GM19463 (cell line): ENCODE measurements around the gene TUBA3E.
"Not testable (repeated sequence)": the region's sequence is repeated elsewhere in the genome, so short reads cannot be mapped to it uniquely, and the experiment has no call there.

Source experiments
- ATAC-seq: cut with Tn5 transposase; IDR thresholded peaks from one replicate; pipeline ENCODE4 v1.9.1; 2021; ENCODE audit warnings: mild to moderate bottlenecking, moderate library complexity; ENCODE audit not compliant: unreplicated experiment

Gene TUBA3E

GRCh38 chr2:130165293-130166016 lies 32.8 kb downstream of the TUBA3E start:
- ATAC-seq, result no peak

GRCh38 chr2:130162968-130163367 lies 35.3 kb downstream of the TUBA3E start:
- no peak for ATAC-seq

GRCh38 chr2:130162486-130162885 lies 35.8 kb downstream of the TUBA3E start:
- not testable (repeated sequence) for ATAC-seq

GRCh38 chr2:130160838-130161705 lies 37.2 kb downstream of the TUBA3E start:
- ATAC-seq, result not testable (repeated sequence)

- ATAC-seq, result no peak
These were observed 38.1 kb downstream of the TUBA3E start for GRCh38 chr2:130160131-130160530.

- ATAC-seq, result not testable (repeated sequence)
These were observed 38.9 kb downstream of the TUBA3E start for GRCh38 chr2:130159376-130159775.

DNA sequence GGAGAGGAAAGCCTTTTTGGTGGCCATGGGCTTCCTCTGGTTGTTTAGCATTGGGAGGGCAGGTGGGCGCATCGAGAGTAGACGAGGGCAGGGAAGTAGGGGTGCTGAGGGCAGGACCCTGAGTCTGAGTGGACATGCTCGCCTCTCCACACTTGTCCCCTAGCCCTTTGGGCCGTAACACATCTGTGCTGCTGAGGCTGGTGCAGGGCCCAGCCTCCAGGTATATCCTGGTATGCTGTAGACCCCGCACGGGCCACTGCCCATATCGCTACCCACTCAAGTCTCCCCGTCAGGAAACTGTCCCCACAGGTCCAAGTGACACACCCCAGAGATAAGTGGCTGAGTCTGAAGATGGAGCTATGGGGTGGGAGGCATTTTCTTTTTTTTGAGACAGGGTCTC lies 39.6 kb downstream of the TUBA3E start:
- no peak for ATAC-seq

- peak; percentile 80 for ATAC-seq
These were observed 40.3 kb downstream of the TUBA3E start for GRCh38 chr2:130157825-130158514.

GRCh38 chr2:130157354-130157753 lies 40.9 kb downstream of the TUBA3E start:
- peak; percentile 38 for ATAC-seq

GRCh38 chr2:130156624-130157004 lies 41.6 kb downstream of the TUBA3E start:
- ATAC-seq, result no peak

- not testable (repeated sequence) for ATAC-seq
These were observed 42.1 kb downstream of the TUBA3E start for GRCh38 chr2:130155956-130156623.

- no peak for ATAC-seq
These were observed 43.2 kb downstream of the TUBA3E start for GRCh38 chr2:130154773-130155765.

DNA sequence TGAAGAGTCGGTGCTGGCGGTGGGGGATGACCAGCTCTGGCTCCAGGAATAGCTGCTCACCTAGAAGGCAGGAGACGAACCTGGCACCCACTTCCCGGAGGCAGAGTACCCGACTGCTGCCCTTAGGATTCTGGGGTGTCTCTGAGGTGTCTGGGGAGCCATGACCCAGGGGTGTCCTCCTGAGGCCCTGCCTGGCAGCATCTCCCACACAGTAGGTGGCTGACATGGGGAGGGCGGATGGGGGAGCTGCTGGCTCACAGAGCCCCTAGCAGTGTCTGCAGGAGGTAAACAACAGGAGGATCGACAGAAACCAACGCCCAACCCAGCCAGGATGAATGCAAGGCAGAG lies 43.8 kb downstream of the TUBA3E start:
- not testable (repeated sequence) for ATAC-seq

DNA sequence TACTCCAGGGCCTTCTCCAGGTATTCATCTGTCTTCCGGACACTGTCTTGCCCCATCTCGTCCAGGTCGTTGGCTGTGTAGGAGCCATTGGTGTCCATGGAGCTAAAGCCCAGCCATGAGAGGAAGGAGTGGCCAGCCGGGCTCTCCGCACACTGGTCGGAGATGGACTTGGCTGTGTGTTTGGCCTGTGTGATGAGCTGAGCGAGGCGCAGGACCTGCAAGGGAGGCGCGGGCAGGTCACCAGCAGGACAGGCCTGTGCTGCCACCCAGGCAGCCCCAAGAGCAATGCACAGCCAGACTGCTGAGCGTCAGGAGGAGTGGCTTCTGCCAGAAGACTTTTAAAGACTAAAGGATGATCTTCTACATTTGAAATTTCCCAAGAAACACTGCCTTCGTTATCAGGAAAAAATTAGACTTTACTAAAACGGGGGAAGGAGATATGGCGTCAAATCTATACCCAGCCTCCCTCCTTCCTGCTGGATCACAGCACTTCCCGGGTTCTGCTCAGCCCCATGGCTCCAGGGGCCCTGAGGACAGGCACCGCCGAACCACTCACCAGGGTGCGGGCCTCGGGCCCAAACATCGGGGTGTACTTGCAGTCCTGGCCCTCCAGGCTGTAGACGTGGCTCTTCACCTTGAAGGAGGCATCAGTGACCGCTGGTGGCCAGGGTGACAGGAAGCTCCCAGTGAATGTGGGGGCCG lies 44.4 kb downstream of the TUBA3E start:
- not testable (repeated sequence) for ATAC-seq

GRCh38 chr2:130152816-130153595 lies 45.2 kb downstream of the TUBA3E start:
- no peak for ATAC-seq

DNA sequence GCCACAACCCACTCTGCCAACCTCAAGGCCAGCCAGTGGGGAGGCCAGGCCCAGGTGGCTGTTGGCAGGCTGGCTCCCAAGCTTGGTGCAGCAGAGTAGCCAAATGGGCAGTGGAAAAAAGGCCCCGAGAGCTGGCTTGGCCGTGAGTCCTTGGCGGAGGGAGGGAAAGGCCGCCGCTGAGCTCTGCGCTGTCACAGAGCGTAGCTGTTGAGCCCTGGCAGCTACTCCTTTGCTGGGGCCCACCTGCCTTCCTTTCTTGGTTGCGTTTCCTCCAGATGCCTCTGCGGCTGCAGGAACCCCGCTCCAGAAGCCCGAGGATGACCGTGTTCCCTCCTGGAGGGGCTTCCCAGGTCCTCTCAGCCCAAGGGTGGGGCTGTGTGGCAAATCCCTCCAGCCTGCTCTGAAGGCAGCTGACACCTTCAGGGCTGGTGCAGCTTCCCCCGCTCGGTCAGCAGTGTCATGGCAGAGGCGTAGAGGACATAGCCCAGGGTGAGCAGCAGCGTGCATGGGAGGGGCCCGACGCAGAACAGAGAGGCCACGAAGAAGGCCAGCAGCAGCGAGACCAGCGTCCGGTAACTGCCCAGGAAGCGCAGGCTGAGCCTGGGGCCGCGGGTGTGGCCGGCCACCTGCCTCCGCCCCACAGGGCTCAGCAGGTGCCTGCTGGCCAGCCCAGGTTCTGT lies 46.0 kb downstream of the TUBA3E start:
- ATAC-seq, result not testable (repeated sequence)

- ATAC-seq, result not testable (repeated sequence)
These were observed 47.1 kb downstream of the TUBA3E start for GRCh38 chr2:130151145-130151512.
